Measurements from ENCODE around the gene TSNAXIP1.

GRCh38 chr16:67796099-67796718, 10.5 kb upstream of the TSNAXIP1 start:
- TF ChIP-seq EZH2phosphoT487 (IDR thresholded peaks at IDR 0.05; ENCODE audit: low read length): no peak
- TF ChIP-seq CTCF (IDR thresholded peaks at IDR 0.05; ENCODE audit: low read length): no peak
